ENCODE measurements around the gene HINT2.

DNA sequence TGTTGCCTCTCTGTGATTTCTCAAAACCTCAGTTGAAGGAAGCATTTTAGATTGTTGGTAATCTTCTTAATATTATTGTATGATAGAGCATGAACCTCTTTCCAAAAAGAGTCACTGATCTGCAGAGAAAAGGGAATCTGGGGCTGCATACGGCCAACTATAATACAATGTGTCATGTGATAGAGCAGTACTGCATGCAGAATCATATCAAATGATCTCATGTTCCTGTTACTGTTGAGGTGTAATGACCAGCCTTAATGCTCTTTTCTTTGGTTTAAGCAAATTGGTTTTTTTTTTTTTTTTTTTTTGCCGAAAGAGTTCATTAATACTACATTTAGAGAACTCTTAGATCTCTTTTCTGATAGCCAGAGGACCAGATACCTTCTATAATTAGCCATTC, 47.8 kb downstream of the HINT2 start:
- TF ChIP-seq CTCF (IDR thresholded peaks at IDR 0.05): no peak
- TF ChIP-seq POLR2AphosphoS5 (IDR thresholded peaks at IDR 0.05): no peak

Data from prostate gland (tissue), 2 donors.